ENCODE measurements around the gene AOC2.
"Not testable (repeated sequence)": the region's sequence is repeated elsewhere in the genome, so short reads cannot be mapped to it uniquely, and the experiment has no call there.

Gene AOC2

DNA sequence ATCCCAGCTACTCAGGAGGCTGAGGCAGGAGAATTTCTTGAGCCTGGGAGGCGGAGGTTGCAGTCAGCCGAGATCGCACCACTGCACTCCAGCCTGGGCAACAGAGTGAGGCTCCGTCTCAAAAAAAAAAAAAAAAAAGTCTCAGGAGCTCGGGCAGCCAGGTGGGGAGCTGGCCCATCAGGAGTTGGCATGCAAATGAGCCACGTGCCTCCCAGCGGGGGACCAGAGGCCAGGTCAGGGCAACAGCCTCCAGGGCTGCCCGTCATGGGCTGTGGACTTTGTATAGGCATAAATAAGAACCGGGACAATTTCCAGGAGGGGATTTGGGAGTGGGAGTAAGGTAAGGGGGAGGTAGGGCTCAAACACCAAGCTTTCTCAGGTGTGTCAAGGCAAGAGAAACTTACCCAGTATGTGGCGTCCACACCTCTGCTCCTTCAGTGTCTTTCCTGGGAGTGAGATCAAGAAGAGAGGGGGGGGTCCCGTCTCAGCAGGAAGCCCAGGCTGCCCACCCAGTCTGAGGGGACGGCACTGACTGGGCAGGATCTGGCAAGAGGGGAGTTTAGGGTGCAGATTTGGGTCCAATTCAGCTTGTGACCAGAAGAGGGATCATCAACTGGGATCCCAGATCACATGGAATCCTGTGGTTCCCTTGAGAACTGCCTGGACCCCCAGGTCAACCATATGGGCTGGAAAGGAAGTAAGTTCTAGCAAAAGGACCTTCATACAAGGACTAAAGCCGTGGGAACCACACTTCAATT is 33.9 kb downstream of the AOC2 start:
- no peaks in the 10 kb centered on the region for H3K9me3 ChIP-seq (ENCODE audit: severe bottlenecking)
- DNase-seq (ENCODE audit: low spot score) (no peak), ATAC-seq (ENCODE audit: low read depth) (no peak)
- H3K27ac ChIP-seq (ENCODE audit: poor library complexity, severe bottlenecking) = no peak overlapping the region
- no peaks in the 10 kb centered on the region for H3K4me1 ChIP-seq (ENCODE audit: insufficient read depth, poor library complexity, severe bottlenecking)
- TF ChIP-seq, protein P1, sequence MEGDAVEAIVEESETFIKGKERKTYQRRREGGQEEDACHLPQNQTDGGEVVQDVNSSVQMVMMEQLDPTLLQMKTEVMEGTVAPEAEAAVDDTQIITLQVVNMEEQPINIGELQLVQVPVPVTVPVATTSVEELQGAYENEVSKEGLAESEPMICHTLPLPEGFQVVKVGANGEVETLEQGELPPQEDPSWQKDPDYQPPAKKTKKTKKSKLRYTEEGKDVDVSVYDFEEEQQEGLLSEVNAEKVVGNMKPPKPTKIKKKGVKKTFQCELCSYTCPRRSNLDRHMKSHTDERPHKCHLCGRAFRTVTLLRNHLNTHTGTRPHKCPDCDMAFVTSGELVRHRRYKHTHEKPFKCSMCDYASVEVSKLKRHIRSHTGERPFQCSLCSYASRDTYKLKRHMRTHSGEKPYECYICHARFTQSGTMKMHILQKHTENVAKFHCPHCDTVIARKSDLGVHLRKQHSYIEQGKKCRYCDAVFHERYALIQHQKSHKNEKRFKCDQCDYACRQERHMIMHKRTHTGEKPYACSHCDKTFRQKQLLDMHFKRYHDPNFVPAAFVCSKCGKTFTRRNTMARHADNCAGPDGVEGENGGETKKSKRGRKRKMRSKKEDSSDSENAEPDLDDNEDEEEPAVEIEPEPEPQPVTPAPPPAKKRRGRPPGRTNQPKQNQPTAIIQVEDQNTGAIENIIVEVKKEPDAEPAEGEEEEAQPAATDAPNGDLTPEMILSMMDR (IDR thresholded peaks at IDR 0.05; ENCODE audit: poor library complexity, severe bottlenecking) = no peak
- H3K27me3 ChIP-seq (ENCODE audit: insufficient read depth, poor library complexity, severe bottlenecking) = no peaks in the 10 kb centered on the region
- H3K36me3 ChIP-seq (ENCODE audit: low read depth) = no peaks in the 10 kb centered on the region
- no peak overlapping the region for H3K4me3 ChIP-seq (ENCODE audit: severe bottlenecking)

DNA sequence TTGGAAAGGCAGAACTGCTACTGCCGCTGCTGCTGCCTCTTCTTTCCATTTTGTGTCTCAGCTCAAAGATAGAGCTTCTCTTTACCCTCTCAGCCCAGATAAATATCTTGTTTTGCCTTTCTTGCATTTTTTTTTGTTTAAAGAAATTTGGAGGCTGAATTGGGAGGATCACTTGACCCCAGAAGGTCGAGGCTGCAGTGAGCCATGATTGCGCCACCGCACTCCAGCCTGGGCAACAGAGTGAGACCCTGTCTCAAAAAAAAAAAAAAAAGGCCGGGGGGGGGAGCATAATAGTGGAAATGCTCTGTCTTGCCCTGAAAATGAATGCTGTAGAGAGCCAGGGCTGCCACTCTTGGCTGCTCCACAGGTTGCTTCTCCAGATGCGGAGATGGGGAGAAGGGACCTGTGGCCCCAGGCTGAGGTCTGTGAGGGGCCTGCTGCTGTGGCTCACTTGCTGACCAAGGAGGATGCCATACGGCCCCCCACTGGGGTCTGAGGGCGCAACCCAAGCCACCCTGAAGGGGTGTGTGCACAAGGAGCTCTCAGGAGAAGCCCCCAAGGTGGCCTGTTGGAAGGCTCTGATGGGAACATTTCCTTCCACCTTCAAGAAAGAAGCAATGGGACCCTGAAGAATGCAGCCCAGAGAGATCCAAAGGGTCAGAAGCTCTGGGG is 34.7 kb downstream of the AOC2 start:
- TF ChIP-seq, protein P1 (IDR thresholded peaks at IDR 0.05; ENCODE audit: poor library complexity, severe bottlenecking) = no peak
- Histone ChIP-seq H3K9me3 (ENCODE audit: severe bottlenecking) (no peaks in the 10 kb centered on the region), H3K27ac (ENCODE audit: poor library complexity, severe bottlenecking) (no peak overlapping the region), H3K27me3 (ENCODE audit: insufficient read depth, poor library complexity, severe bottlenecking) (no peaks in the 10 kb centered on the region), H3K4me3 (ENCODE audit: severe bottlenecking) (no peak overlapping the region), H3K4me1 (ENCODE audit: insufficient read depth, poor library complexity, severe bottlenecking) (no peaks in the 10 kb centered on the region), H3K36me3 (ENCODE audit: low read depth) (no peaks in the 10 kb centered on the region)
- DNase-seq (ENCODE audit: low spot score) (no peak), ATAC-seq (ENCODE audit: low read depth) (no peak)

DNA sequence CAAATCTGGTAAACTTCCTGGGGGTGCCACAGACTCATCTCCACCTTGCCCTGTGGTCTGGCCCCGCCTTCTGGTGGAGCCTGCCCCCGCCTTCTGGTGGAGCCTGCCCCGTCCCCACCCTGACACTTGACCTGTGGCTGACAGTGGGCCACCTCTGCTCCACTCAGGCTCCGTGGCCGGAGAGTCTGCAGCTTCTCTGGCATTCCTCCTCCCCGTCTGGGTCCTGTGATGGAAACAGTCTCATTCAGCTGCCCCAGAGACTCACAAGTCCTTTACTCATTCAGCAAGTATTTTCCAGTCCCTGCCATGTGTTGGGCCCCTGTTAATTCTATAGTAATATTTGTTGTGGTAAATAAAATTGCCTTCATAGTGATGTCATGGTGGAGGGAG is 35.2 kb downstream of the AOC2 start:
- Histone ChIP-seq H3K9me3 (ENCODE audit: severe bottlenecking) (no peaks in the 10 kb centered on the region), H3K4me1 (ENCODE audit: insufficient read depth, poor library complexity, severe bottlenecking) (no peaks in the 10 kb centered on the region), H3K27ac (ENCODE audit: poor library complexity, severe bottlenecking) (no peak overlapping the region), H3K36me3 (ENCODE audit: low read depth) (no peaks in the 10 kb centered on the region), H3K4me3 (ENCODE audit: severe bottlenecking) (no peak overlapping the region), H3K27me3 (ENCODE audit: insufficient read depth, poor library complexity, severe bottlenecking) (no peaks in the 10 kb centered on the region)
- no peak for ATAC-seq (ENCODE audit: low read depth)
- TF ChIP-seq, protein P1 (IDR thresholded peaks at IDR 0.05; ENCODE audit: poor library complexity, severe bottlenecking) = no peak
- DNase-seq (ENCODE audit: low spot score) = no peak

DNA sequence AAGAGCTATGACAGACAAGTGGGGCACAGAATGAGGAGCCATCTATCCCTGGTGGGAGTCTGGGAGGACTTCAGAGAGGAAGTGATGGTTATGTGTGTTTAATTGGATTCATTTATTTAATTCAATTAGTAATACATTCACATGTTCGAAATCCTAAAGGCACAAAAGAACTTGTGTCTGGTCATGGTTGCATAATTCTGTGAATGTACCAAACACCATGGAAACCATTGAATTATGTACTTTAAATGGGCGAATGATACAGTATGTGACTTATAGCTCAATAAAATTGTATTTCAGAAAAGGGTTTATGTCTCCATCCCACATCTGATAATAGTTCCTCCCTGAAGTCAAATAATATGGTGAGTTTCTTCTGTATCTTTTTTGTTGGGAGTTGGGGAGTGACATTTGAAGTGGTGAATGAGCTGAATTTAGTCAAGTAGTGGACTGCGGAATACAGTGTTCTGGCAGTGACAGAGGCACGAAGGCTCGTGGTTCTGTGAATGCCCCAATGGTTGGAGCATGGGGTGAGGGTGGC is 36.5 kb downstream of the AOC2 start:
- Histone ChIP-seq H3K9me3 (ENCODE audit: severe bottlenecking) (no peaks in the 10 kb centered on the region), H3K27me3 (ENCODE audit: insufficient read depth, poor library complexity, severe bottlenecking) (no peaks in the 10 kb centered on the region), H3K27ac (ENCODE audit: poor library complexity, severe bottlenecking) (no peak overlapping the region), H3K4me1 (ENCODE audit: insufficient read depth, poor library complexity, severe bottlenecking) (no peaks in the 10 kb centered on the region), H3K4me3 (ENCODE audit: severe bottlenecking) (no peak overlapping the region), H3K36me3 (ENCODE audit: low read depth) (no peaks in the 10 kb centered on the region)
- no peak for ATAC-seq (ENCODE audit: low read depth)
- DNase-seq (ENCODE audit: low spot score) = no peak
- TF ChIP-seq, protein P1 (IDR thresholded peaks at IDR 0.05; ENCODE audit: poor library complexity, severe bottlenecking) = no peak

DNA sequence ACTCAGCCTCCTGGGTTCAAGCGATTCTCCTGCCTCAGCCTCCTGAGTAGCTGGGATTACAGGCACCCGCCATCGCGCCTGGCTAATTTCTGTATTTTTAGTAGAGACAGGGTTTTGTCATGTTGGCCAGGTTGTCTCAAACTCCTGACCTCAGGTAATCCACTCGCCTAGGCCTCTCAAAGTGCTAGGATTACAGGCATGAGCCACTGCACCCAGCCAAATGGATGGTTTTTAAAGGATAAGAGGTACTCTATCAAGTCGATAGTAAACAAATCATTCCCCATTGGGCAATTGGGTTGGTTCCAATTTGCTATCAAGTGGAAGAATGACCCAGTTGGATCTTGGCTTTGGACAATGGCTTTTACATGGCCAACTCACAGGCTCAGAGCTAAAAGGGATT is 37.3 kb downstream of the AOC2 start:
- H3K27me3 ChIP-seq (ENCODE audit: insufficient read depth, poor library complexity, severe bottlenecking); DNase-seq (ENCODE audit: low spot score); ATAC-seq (ENCODE audit: low read depth); H3K9me3 ChIP-seq (ENCODE audit: severe bottlenecking); H3K4me3 ChIP-seq (ENCODE audit: severe bottlenecking); H3K4me1 ChIP-seq (ENCODE audit: insufficient read depth, poor library complexity, severe bottlenecking); H3K36me3 ChIP-seq (ENCODE audit: low read depth); H3K27ac ChIP-seq (ENCODE audit: poor library complexity, severe bottlenecking): not testable (repeated sequence)
